IPS-15b (cell line): ENCODE data around the gene FAM177A1.
A peak's percentile ranks its signal among the peaks of the same experiment; 100 is the strongest.

Source experiments
- H3K27me3 ChIP-seq: one replicate; pipeline ENCODE4 v1.6.1; 2013; ENCODE audit warnings: low read length; ENCODE audit not compliant: control insufficient read depth, insufficient read depth
- H3K36me3 ChIP-seq: one replicate; pipeline ENCODE4 v1.6.1; 2013; ENCODE audit warnings: low read length; ENCODE audit not compliant: control insufficient read depth, insufficient read depth
- H3K4me1 ChIP-seq: one replicate; pipeline ENCODE4 v1.6.1; 2013; ENCODE audit warnings: mild to moderate bottlenecking, low read length; ENCODE audit not compliant: control insufficient read depth, insufficient read depth
- H3K4me3 ChIP-seq: one replicate; pipeline ENCODE4 v1.5.1; 2013; ENCODE audit warnings: low read depth, low read length
- H3K9ac ChIP-seq: one replicate; pipeline ENCODE4 v1.6.1; 2013; ENCODE audit warnings: low read depth, mild to moderate bottlenecking, low read length
- H3K9me3 ChIP-seq: one replicate; pipeline ENCODE4 v1.6.1; 2013; ENCODE audit warnings: mild to moderate bottlenecking, low read length; ENCODE audit not compliant: control insufficient read depth, insufficient read depth

Gene FAM177A1

DNA sequence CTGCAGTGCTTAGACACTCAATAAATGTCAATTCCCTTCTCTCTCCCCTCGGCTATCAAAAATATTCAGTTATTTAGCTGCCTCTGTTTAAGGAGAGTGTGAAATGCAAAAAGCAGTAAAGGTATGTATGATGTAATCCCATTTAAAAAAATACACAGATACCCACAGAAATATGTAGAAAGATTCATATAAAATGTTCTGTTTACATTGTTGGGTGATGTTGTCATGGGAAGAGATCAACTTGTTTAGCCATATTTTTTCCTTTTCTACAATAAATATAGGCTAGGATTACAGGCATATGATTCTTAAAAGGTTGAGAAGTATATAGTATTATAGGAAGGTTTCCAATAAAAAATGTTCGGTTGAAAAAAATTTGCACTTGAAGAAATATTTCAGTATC is 68.0 kb downstream of the FAM177A1 start:
- Histone ChIP-seq H3K9me3 (no peaks in the 10 kb centered on the region), H3K9ac (no peak overlapping the region), H3K36me3 (peaks cover 7% of the 10 kb centered on the region), H3K27me3 (no peaks in the 10 kb centered on the region), H3K4me1 (peaks cover 11% of the 10 kb centered on the region), H3K4me3 (no peak overlapping the region)

DNA sequence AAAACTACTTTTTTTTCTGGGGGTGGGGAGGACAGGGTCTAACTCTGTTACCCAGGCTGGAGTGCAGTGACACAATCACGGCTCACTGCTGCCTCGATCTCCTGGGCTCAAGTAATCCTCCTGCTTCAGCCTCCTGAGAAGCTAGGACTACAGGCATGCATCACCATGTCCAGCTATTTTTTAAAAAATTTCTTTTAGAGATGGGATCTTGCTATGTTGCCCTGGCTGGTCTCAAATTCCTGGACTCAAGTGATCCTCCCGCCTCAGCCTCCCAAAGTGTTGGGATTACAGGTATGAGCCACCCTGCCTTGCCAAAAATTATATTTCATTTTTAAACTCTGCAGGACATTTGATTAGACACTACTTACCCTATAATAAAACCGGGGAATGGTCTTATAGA is 70.2 kb downstream of the FAM177A1 start:
- Histone ChIP-seq H3K4me1 (peaks cover 11% of the 10 kb centered on the region), H3K9ac (no peak overlapping the region), H3K4me3 (no peak overlapping the region), H3K9me3 (no peaks in the 10 kb centered on the region), H3K27me3 (no peaks in the 10 kb centered on the region), H3K36me3 (peaks cover 4% of the 10 kb centered on the region)

DNA sequence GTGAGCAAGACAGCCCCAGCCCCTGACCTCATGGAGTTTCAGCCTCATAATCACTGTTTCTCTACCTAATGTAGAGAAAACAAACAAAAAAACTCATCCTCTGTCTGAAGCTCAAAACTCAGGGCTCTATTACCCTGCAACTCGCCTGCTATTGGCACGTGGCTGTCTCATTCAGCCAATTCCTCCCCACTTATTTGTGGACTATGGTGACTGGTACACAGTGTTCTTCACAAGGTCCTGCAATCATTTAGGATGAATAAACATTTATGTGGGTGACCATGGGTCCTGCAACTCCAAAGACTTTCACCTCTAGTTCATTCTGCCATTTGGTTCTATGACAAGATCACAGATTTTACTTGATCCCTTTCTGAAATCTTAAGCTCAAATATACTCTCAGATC is 71.0 kb downstream of the FAM177A1 start:
- Histone ChIP-seq H3K4me3 (no peak overlapping the region), H3K4me1 (peaks cover 11% of the 10 kb centered on the region), H3K9ac (no peak overlapping the region), H3K9me3 (no peaks in the 10 kb centered on the region), H3K36me3 (peaks cover 4% of the 10 kb centered on the region), H3K27me3 (no peaks in the 10 kb centered on the region)

DNA sequence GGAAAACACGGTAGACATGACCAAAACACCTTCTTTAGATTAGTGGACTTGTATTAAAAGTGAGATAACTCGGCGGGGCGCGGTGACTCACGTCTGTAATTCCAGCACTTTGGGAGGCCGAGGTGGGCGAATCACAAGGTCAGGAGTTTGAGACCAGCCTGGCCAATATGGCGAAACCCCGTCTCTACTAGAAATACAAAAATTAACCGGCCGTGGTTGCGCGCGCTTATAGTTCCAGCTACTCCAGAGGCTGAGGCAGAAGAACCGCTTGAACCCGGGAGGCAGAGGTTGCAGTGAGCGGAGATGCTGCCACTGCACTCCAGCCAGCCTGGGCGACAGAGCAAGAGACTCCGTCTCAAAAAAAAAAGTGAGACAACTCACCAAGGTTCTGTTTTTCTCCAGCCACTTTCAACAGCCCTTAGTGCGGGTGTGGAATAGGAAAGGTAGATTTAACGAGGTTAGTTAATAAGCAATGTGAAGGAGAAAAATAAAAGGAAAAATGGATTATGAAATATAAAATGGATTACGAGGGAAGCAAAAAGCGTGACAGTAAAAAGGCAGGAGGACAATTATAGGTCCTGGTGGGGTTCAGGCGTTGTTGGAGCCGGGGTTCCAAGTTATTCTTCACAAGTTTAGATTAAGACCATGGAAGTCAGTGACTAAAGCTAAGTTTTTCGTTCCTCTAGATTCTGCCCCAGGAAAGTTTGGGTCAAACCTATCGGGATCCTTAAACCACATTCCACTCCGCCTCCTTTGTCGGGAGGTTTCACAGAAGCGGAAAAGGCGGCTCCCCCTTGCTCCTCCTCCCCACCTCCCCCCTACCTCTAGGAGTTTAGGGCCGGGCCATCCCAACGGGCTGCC is 75.2 kb downstream of the FAM177A1 start:
- peak overlapping the region; percentile 91 for H3K4me3 ChIP-seq
- H3K4me1 ChIP-seq: peaks cover 4% of the 10 kb centered on the region
- H3K9me3 ChIP-seq: no peaks in the 10 kb centered on the region
- H3K9ac ChIP-seq: peak overlapping the region; percentile 92
- H3K36me3 ChIP-seq: no peaks in the 10 kb centered on the region
- H3K27me3 ChIP-seq: no peaks in the 10 kb centered on the region

DNA sequence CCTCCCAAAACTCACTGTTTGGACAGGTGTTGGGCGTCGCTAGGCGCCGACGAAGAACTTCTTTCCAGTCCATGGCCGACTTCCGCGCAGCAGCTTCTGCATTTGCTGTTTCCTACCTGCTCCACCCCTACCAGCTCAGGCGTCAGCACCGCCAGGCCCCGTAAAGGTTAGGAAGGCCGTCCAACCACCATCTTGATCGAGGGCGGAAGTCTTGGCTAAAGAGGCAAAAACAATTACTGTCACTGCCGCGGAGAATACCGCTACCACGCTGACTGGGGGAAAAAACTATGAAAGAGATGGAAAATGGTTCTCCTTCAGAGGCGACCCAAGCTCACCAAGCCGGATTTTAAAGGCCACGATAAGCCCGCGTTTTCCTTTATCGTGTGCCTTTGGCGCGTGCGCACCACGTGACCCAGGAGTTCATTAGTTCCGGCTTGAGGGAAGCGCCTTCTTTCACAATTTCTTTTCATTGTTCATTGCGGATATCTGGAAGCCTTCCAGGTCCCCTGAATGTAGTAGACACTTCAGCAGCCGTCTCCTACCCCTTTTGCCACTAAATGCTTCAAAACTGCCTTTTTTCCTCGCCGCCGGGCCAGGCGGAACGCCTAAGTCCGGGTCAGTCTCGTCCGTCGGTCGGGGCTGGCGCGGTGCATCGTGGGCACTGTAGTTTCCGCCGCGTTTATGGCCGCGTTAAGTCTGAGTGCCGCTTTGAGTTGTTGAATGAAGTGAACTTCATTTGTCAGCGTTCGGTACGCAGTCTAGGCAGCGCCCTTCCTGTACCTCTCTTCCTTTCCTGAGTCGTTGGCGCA is 76.0 kb downstream of the FAM177A1 start, which contains the start of the genes PPP2R3C and PRORP:
Gene PPP2R3C (minus strand): TSS at position 104 of the 809 bp plus-strand sequence. CDS start 31 bp downstream, at position 73.
Gene PRORP (plus strand): TSS at position 666 of the 809 bp plus-strand sequence. CDS start 694 bp downstream, outside the sequence.
- H3K36me3 ChIP-seq: no peaks in the 10 kb centered on the region
- no peaks in the 10 kb centered on the region for H3K27me3 ChIP-seq
- H3K9me3 ChIP-seq: no peaks in the 10 kb centered on the region
- peaks cover 4% of the 10 kb centered on the region for H3K4me1 ChIP-seq
- peak within 1 kb of the TSS; percentile 91 for H3K4me3 ChIP-seq
- H3K9ac ChIP-seq: peak within 1 kb of the TSS; percentile 92

DNA sequence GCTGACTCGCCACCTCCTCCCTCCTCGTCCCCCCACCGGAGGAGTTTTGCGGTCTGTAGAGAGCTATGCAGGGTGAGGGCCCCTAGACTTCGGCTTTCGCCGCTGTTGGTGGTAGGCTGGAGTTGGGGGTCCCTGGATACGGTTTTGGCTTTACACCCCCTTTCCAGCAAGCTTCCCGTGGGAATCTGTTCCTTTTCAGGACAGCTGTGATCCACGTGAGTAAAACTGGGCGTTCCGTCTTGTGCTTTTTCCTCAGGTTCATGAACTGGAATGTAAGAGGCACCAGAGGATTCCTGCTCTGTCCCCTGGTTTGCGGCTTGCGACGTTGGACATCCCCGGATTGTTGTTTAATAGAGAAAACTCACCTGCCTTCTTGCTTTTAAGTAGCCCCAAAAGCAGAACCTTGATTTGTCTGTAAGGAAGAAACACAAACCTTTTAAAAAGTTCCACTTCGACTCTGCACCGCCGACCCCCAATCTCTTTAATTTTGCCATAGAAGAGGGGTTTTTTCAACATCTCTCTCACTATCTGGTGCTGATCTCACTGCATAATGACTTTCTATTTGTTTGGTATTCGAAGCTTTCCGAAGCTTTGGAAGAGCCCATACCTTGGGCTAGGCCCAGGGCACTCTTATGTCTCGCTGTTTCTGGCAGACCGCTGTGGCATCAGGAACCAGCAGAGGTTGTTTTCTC is 76.8 kb downstream of the FAM177A1 start:
- no peaks in the 10 kb centered on the region for H3K27me3 ChIP-seq
- peak overlapping the region; percentile 92 for H3K9ac ChIP-seq
- H3K4me3 ChIP-seq: peak overlapping the region; percentile 91
- peaks cover 4% of the 10 kb centered on the region for H3K4me1 ChIP-seq
- H3K36me3 ChIP-seq: no peaks in the 10 kb centered on the region
- H3K9me3 ChIP-seq: no peaks in the 10 kb centered on the region

DNA sequence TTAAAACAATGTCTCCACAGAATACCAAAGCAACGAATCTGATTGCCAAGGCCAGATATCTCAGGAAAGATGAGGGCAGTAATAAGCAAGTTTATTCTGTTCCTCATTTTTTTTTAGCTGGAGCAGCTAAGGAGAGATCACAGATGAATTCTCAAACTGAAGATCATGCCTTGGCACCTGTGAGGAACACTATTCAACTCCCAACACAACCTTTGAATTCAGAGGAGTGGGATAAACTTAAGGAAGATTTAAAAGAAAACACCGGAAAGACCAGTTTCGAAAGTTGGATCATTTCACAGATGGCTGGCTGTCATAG is 77.3 kb downstream of the FAM177A1 start:
- no peaks in the 10 kb centered on the region for H3K27me3 ChIP-seq
- H3K36me3 ChIP-seq: no peaks in the 10 kb centered on the region
- H3K9ac ChIP-seq: no peak overlapping the region
- H3K4me3 ChIP-seq: peak overlapping the region; percentile 91
- peaks cover 4% of the 10 kb centered on the region for H3K4me1 ChIP-seq
- no peaks in the 10 kb centered on the region for H3K9me3 ChIP-seq

DNA sequence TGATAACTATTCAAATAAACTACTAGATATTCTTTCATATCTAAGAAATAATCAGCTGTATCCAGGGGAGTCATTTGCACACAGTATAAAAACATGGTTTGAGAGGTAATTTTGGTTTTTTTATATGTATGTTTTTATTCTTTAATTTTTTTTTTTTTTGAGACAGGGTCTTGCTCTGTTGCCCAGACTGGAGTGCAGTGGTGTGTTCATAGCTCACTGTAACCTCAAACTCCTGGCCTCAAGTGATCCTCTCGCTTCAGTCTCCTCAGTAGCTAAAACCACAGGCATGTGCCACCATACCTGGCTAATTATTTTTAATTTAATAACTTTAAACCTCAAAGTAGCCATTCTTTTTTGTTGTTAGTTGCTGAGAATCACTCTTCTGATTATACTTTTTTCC is 78.1 kb downstream of the FAM177A1 start:
- Histone ChIP-seq H3K9me3 (no peaks in the 10 kb centered on the region), H3K36me3 (no peaks in the 10 kb centered on the region), H3K27me3 (no peaks in the 10 kb centered on the region), H3K4me3 (no peak overlapping the region), H3K4me1 (peaks cover 4% of the 10 kb centered on the region), H3K9ac (no peak overlapping the region)
